ENCODE results near the gene CLNK.

GRCh38 chr4:10694151-10694827, 9.7 kb upstream of the CLNK start:
- TF ChIP-seq CTCF (IDR thresholded peaks at IDR 0.05; ENCODE audit: low read depth, low read length, missing input control) (no peak), ATF3 (IDR thresholded peaks at IDR 0.05) (no peak), SP1 (IDR thresholded peaks at IDR 0.05) (no peak), GABPA (IDR thresholded peaks at IDR 0.05 in 1 of 2, conservative IDR thresholded peaks at IDR 0.05 in 1 of 2) (no peak), YY1 (IDR thresholded peaks at IDR 0.05) (no peak), TAF1 (conservative IDR thresholded peaks at IDR 0.05) (no peak)
- TF ChIP-seq, protein P1, sequence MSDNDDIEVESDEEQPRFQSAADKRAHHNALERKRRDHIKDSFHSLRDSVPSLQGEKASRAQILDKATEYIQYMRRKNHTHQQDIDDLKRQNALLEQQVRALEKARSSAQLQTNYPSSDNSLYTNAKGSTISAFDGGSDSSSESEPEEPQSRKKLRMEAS (IDR thresholded peaks at IDR 0.05) = no peak
